Panc1 (cell line): ENCODE measurements around the gene COG8. TPM values are rescaled to one million over a fixed set of nuclear protein-coding genes. Genes with fewer than 3 reads are reported as not detected.

Source experiments
- ATAC-seq: fragments of 200-7000 bp; cut with Tn5 transposase; 2 replicates; pipeline ENCODE4 v1.9.1; 2020; ENCODE audit warnings: mild to moderate bottlenecking, moderate library complexity
- BruUV-seq: library from RNA; stranded (reverse); fragments of 400-500 nt; replicated peaks from 2 replicates; lab custom pipeline; 2021; lab: Mats Ljungman, UMichigan
- CTCF ChIA-PET: fragments of 300-600 bp; sonication (Branson Sonifier 250); formaldehyde crosslinking; loops from one replicate; lab custom pipeline; 2022; ENCODE audit warnings: antibody characterized with exemption; lab: Charles Lee
- POLR2A ChIA-PET: fragments of 300-600 bp; sonication (Branson Sonifier 250); formaldehyde crosslinking; loops from one replicate; lab custom pipeline; 2022; ENCODE audit warnings: antibody characterized with exemption; lab: Charles Lee
- DNase-seq: peaks from one replicate; pipeline ENCODE4 v3.0.0-alpha.2; 2010; ENCODE audit warnings: low read depth, low spot score
- H3K27ac ChIP-seq: 2 replicates; pipeline ENCODE4 v1.5.1; 2011; ENCODE audit warnings: mild to moderate bottlenecking, low read length, inconsistent platforms
- H3K27me3 ChIP-seq: fragments of 200-500 bp; sonication (Bioruptor generic); 2 replicates; pipeline ENCODE4 v1.6.0; 2014; ENCODE audit warnings: low read length, inconsistent platforms; ENCODE audit not compliant: control insufficient read depth, insufficient read depth
- H3K36me3 ChIP-seq: fragments of 200-500 bp; sonication (Bioruptor generic); 2 replicates; pipeline ENCODE4 v1.5.1; 2014; ENCODE audit warnings: inconsistent platforms, mild to moderate bottlenecking, low read length, moderate library complexity; ENCODE audit not compliant: control insufficient read depth, insufficient read depth
- H3K4me1 ChIP-seq: 2 replicates; pipeline ENCODE4 v1.5.1; 2011; ENCODE audit warnings: inconsistent platforms, mild to moderate bottlenecking, low read length, moderate library complexity; ENCODE audit not compliant: control insufficient read depth, insufficient read depth
- H3K4me3 ChIP-seq, 2 experiments: 2 replicates each; pipeline ENCODE4 v1.5.1; 2011 to 2012; ENCODE audit warnings: low read depth in 2 of 2, low read length in 2 of 2, mild to moderate bottlenecking in 2 of 2, inconsistent platforms in 1 of 2, moderate library complexity in 1 of 2
- H3K9me3 ChIP-seq: fragments of 200-500 bp; sonication (Bioruptor generic); 2 replicates; pipeline ENCODE4 v1.5.1; 2014; ENCODE audit warnings: low read depth, mild to moderate bottlenecking, inconsistent platforms, low read length, moderate library complexity; ENCODE audit not compliant: control insufficient read depth, insufficient read depth
- POLR2AphosphoS5 ChIP-seq: IDR thresholded peaks from 2 replicates; pipeline ENCODE4 v1.6.1; 2012; ENCODE audit warnings: mild to moderate bottlenecking, low read depth, low read length, moderate library complexity
- REST ChIP-seq, 2 experiments: IDR thresholded peaks; 2 replicates each; pipeline ENCODE4 v1.6.1; 2011 to 2012; ENCODE audit warnings: low read depth in 2 of 2, control low read depth in 1 of 2, low read length in 1 of 2, mild to moderate bottlenecking in 1 of 2, moderate library complexity in 1 of 2; ENCODE audit not compliant: insufficient read depth in 1 of 2
- SIN3A ChIP-seq: IDR thresholded peaks from 2 replicates; pipeline ENCODE4 v1.6.1; 2012; ENCODE audit warnings: low read depth, mild to moderate bottlenecking, low read length, moderate library complexity, borderline replicate concordance; ENCODE audit not compliant: insufficient read depth
- TCF7L2 ChIP-seq: IDR thresholded peaks from 2 replicates; pipeline ENCODE4 v1.6.1; 2011; ENCODE audit warnings: mild to moderate bottlenecking, low read depth, low read length, inconsistent platforms
- in situ Hi-C: cut with HindIII; loops from 2 replicates; pipeline ENCODE4 v1.10.0; 2016; ENCODE audit warnings: low sequenced_read_pairs, low pct_unique_long_range_greater_than_20kb
- intact Hi-C: fragments of 100-400 bp; cut with micrococcal nuclease; formaldehyde crosslinking; loops from one replicate; pipeline ENCODE4 v1.10.0; 2022; ENCODE audit not compliant: unreplicated experiment
- total RNA-seq: library from RNA; stranded (reverse); gene quantifications from one replicate; pipeline ENCODE4 v1.2.1, GENCODE V29; 2021; ENCODE audit not compliant: unreplicated experiment
- TF ChIP-seq, protein P1 (sequence below): fragments of 450-650 bp; IDR thresholded peaks from 2 replicates; pipeline ENCODE4 v1.5.1; 2017; ENCODE audit warnings: mild to moderate bottlenecking

The COG8 gene
- total RNA-seq, 1 experiment from 2014 or later: 30.5 TPM

- Histone ChIP-seq H3K27me3 (no peaks in the 10 kb centered on the region), H3K9me3 (no peaks in the 10 kb centered on the region), H3K36me3 (peaks cover 8% of the 10 kb centered on the region), H3K4me1 (peaks cover 10% of the 10 kb centered on the region; the same call in 1 of the 2 replicates), H3K4me3 (no peak overlapping the region), H3K27ac (no peak overlapping the region)
- POLR2A ChIA-PET: no interaction called here
- intact Hi-C loops: no loop called here
- in situ Hi-C loops: no loop called here
- no TSS peak for BruUV-seq
- no peak for ATAC-seq
- CTCF ChIA-PET: no interaction called here
- no peak for DNase-seq
- TF ChIP-seq, protein P1, sequence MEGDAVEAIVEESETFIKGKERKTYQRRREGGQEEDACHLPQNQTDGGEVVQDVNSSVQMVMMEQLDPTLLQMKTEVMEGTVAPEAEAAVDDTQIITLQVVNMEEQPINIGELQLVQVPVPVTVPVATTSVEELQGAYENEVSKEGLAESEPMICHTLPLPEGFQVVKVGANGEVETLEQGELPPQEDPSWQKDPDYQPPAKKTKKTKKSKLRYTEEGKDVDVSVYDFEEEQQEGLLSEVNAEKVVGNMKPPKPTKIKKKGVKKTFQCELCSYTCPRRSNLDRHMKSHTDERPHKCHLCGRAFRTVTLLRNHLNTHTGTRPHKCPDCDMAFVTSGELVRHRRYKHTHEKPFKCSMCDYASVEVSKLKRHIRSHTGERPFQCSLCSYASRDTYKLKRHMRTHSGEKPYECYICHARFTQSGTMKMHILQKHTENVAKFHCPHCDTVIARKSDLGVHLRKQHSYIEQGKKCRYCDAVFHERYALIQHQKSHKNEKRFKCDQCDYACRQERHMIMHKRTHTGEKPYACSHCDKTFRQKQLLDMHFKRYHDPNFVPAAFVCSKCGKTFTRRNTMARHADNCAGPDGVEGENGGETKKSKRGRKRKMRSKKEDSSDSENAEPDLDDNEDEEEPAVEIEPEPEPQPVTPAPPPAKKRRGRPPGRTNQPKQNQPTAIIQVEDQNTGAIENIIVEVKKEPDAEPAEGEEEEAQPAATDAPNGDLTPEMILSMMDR: no peak
- TF ChIP-seq REST (IDR thresholded peaks at IDR 0.05; ENCODE audit: insufficient read depth in 1 of 2, low read depth in 2 of 2, low read length in 1 of 2) (no peak), TCF7L2 (no peak), POLR2AphosphoS5 (no peak), SIN3A (no peak)
These were observed 6.6 kb upstream of the COG8 start for GRCh38 chr16:69345923-69346322.

GRCh38 chr16:69344171-69344570 lies 4.8 kb upstream of the COG8 start:
- no peak overlapping the region for H3K27ac ChIP-seq
- DNase-seq: no peak
- ATAC-seq: no peak
- no peaks in the 10 kb centered on the region for H3K27me3 ChIP-seq
- POLR2A ChIA-PET: no interaction called here
- no peaks in the 10 kb centered on the region for H3K9me3 ChIP-seq
- intact Hi-C loops: no loop called here
- peaks cover 13% of the 10 kb centered on the region; the same call in 1 of the 2 replicates for H3K4me1 ChIP-seq
- in situ Hi-C loops: no loop called here
- CTCF ChIA-PET: no interaction called here
- no peak overlapping the region for H3K4me3 ChIP-seq
- no TSS peak for BruUV-seq
- no peak for TF ChIP-seq POLR2AphosphoS5
- no peak for TF ChIP-seq SIN3A
- TF ChIP-seq, protein P1: no peak
- no peak for TF ChIP-seq TCF7L2
- TF ChIP-seq REST (IDR thresholded peaks at IDR 0.05; ENCODE audit: insufficient read depth in 1 of 2, low read depth in 2 of 2, low read length in 1 of 2): no peak
- H3K36me3 ChIP-seq: peaks cover 16% of the 10 kb centered on the region
